Stimulated activated CD4-positive, alpha-beta T cell treated with anti-CD3 and anti-CD28 coated beads, Interleukin-15, amount 100 ng/mL, for 48 hours (primary cell): ENCODE measurements around the gene TSPAN16.

Experiments
- DNase-seq, 2 donors: peaks; one replicate each; pipeline ENCODE4 v3.0.0-alpha.2; 2020; ENCODE audit warnings: low read depth in 2 of 2

The TSPAN16 gene

DNA sequence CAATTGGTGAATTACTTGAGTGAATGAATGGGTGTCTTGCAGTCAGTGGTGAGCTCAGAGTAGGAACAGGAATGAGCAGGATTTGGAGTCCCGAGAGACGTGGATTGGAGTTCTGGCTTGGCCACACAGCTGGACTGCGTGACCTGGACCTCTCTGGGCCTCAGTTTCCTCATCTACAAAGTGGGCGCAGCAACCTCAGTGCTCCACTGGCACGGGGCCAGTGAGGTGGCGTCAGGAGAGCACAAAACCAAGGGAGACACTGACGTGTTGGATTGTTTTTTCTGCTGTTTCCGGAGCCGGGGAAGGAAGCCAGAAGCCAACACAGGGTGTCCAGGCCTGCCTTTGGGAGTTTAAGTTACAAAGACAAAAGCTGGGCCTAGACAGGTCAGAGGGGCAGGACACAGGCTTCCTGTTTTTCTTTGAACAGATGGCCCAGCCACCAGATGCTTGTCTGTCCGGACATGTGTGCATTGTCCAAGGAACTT, 27.1 kb upstream of the TSPAN16 start:
- no peak for DNase-seq

GRCh38 chr19:11269408-11269807, 26.6 kb upstream of the TSPAN16 start:
- no peak for DNase-seq

DNA sequence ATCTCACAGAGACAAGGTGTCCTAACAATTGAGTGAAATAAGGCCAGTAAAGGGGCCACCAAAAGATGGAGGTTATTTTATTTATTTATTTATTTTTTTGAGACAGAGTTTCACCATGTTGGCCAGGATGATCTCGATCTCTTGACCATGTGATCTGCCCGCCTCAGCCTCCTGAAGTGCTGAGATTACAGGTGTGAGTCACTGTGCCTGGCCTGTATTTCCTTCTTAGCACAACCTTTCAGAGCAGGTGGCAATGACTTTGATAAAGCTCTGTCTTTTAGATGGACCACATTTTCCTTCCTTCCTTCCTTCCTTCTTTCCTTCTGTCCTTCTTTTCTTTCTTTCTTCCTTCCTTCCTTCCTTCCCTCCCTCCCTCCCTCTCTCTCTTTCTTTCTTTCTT, 22.7 kb upstream of the TSPAN16 start:
- no peak for DNase-seq

DNA sequence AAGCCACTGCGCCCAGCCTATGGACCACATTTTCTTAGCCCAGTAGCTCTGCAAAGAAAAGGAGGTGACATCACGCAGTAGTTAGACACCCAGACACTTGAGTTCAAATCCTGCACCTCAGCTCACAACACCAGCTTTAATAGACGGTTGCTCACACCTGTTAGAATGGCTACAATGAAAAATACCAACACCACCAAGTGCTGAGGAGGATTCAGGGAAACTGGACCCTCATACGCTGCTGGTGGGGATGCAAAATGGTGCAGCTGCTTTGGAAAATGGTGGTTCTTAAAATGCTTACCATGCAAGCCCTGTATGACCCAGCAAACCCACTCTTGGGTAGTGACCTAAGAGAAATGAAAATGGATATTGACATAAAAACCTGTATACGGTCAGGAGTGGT, 22.0 kb upstream of the TSPAN16 start:
- no peak for DNase-seq

- DNase-seq, result no peak
Measured at GRCh38 chr19:11274533-11275086, 21.4 kb upstream of the TSPAN16 start.

DNA sequence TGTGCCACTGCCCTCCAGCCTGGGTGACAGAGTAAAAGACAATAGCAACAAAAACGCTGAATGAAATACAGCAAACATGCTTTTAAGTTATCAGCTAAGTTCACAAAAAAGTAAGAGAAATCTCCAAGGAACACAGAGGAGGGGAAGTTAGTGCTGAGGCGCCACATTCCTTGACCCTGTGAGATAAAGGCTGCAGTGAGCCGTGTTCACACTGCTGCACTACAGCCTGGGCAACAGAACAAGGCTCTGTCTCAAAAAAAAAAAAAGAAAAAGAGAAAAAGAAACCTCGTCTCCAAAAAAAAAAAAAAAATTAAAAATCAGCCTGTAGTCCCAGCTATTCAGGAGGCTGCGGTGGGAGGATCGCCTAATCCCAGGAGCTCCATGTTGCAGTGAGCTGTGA, 17.3 kb upstream of the TSPAN16 start:
- no peak for DNase-seq

GRCh38 chr19:11279505-11280236, 16.3 kb upstream of the TSPAN16 start:
- DNase-seq, result peak in 1 of 2 donors; percentile 10

- DNase-seq, result no peak
Measured at GRCh38 chr19:11281356-11282049, 14.5 kb upstream of the TSPAN16 start.

DNA sequence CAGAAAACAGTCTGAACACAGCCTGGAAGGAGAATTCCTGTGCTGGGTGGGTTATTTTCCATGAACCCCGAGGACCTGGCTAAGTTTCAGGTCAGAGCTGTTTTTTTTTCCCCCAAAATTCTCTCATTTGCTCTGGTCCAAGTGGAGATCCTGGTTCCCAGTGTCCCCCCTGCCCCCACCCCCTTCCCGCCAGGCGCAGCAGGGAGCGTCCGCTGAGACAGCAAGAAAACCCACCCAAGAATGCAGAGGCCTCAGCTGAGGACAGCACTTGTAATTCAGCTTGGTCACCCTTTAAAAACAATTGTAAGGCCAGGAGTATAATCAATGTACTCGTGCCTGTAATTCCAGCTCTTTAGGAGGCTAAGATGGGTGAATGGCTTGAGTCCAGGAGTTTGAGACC, 11.4 kb upstream of the TSPAN16 start:
- no peak for DNase-seq

GRCh38 chr19:11286312-11286974, 9.5 kb upstream of the TSPAN16 start:
- DNase-seq, result no peak

- DNase-seq, result no peak
Measured at GRCh38 chr19:11288349-11288748, 7.6 kb upstream of the TSPAN16 start.

- no peak for DNase-seq
Measured at GRCh38 chr19:11290256-11290655, 5.7 kb upstream of the TSPAN16 start.

- no peak for DNase-seq
Measured at GRCh38 chr19:11291415-11291814, 4.5 kb upstream of the TSPAN16 start.

GRCh38 chr19:11291991-11292390, 4.0 kb upstream of the TSPAN16 start:
- no peak for DNase-seq

- peak; percentile 64 to 82 for DNase-seq
Measured at GRCh38 chr19:11293433-11294389, 2.2 kb upstream of the TSPAN16 start.

DNA sequence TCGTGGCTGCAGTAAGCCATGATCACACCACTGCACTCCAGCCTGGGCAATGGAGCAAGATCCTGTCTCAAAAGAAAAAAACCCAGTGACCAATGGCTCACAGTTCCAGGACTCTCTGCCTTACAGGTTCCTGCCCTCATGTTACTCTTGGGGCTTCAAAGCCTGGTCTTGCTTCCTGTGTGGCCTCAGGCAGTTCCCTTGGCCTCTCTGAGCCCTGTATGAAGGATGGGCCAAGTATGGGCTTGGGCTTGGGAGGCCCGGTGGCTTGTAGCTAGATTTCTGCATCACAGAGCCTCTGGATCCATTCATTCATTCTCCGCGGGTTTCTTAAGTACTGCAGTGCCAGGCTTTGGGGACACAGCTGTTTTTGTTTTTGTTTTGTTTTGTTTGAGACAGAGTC, 780 bp upstream of the TSPAN16 start:
- DNase-seq, result no peak

DNA sequence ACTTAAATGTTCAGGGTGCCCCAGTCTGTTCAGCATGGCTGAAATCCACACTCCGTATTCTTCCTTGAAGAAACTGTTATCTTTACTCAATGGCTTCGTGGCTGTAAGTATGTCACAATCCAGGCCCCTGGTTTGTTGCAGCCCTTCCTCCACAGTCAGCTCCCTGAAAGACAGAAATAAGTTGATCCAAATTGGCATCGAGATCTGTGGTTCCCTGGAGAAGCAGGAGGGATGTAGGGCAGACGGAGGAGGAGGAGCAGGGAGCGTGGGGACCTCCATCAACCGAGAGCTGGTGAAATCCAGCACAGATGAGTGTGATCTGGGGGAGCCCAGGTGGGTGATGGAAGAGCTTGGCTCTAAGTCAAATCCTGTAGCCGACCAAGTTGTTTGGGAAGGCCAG, 304 bp downstream of the TSPAN16 start:
- no peak for DNase-seq

DNA sequence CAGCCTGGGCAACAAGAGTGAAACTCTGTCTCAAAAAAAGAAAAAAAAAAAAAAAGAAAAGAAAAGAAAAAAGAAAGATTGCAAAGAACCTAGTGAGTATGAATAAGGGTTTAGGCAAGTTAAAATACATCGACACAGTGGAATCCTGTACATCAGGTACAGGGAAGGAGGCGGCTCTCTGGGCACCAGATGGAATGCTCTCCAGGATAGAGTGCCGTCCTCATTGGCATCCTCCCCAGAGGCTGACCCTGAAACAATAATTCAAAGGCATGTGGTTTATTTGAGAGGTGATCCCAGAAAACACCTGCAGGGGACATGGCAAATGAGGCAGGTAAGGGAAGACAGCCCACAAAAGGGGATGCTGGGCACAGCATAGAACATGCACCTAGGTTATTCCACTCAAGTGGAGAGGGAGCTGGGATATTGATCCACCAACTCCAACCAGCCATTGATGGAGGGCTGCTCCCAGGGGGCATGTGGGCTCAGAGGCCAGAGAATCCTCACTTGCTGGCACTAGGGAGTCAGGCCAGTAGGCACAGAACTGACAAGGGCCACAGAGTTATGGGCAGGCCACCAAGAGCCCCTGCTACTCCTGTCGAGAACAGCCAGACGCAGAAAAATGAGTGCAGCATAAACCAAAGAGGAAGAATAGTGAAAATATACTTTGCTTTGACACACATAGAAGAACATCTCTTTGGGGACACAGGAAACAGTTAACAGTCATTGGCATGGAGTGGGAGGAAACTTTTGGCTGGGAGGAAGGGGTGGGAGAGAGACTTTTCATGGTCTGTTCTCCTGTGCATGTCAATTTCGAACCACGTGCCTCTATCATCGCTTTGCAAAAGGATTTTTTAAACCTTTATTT, 4.2 kb downstream of the TSPAN16 start:
- DNase-seq, result no peak

- DNase-seq, result no peak
Measured at GRCh38 chr19:11300811-11301120, 4.8 kb downstream of the TSPAN16 start.

DNA sequence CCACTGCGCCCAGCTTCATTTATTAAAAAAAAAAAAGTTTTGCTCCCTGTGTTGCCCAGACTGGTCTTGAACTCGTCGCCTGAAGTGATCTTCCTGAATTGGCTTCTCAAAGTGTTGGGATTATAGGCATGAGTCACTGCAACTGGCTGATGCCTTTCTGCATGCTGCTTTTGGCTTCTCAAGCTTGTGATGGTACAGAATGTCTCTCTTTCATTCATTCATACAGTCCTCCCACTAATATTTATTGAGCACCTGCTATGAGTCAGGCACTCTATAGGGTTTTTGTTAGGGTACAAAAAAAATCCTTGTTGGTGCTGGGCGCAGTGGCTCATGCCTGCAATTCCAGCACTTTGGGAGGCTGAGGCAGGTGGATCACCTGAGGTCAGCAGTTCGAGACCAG, 9.0 kb downstream of the TSPAN16 start:
- no peak for DNase-seq

GRCh38 chr19:11306337-11306736, 10.4 kb downstream of the TSPAN16 start:
- DNase-seq, result no peak
